K562 (cell line): ENCODE results near the gene VSX2. TPM values are rescaled to one million over a fixed set of nuclear protein-coding genes. Genes with fewer than 3 reads are reported as not detected.

Experiments used
- ATAC-seq: fragments of 200-7000 bp; cut with Tn5 transposase; 3 replicates; pipeline ENCODE4 v1.9.1; 2020; ENCODE audit warnings: moderate library complexity
- BruUV-seq: library from RNA; stranded (reverse); fragments of 400-500 nt; replicated peaks from 2 replicates; lab custom pipeline; 2021; lab: Mats Ljungman, UMichigan
- CTCF ChIA-PET: fragments of 300-600 bp; formaldehyde crosslinking; extraction: SDS; loops from one replicate; lab custom pipeline; 2021; ENCODE audit warnings: low intra/inter-chr PET ratio; lab: Yijun Ruan, JAX
- POLR2A ChIA-PET: fragments of 300-600, 350-650 bp; sonication (Branson Sonifier 250); formaldehyde crosslinking; extraction: SDS; loops from one replicate; lab custom pipeline; 2021; ENCODE audit warnings: antibody characterized with exemption, inconsistent platforms; lab: Yijun Ruan, JAX
- DNase-seq, 4 experiments: peaks; one replicate each; pipeline versions ENCODE4 v3.0.0 to v3.0.0-alpha.2; 2011 to 2018; ENCODE audit warnings: low spot score in 3 of 4, mixed read lengths in 3 of 4; ENCODE audit errors: extremely low read depth in 1 of 4
- FAIRE-seq: peaks from 2 replicates; lab custom pipeline; 2011; peaks lifted over from hg19 to GRCh38; lab: Jason Lieb, UNC
- H2AFZ ChIP-seq: 2 replicates; pipeline ENCODE4 v1.6.0; 2011; ENCODE audit warnings: low read depth, low read length, control low read depth, inconsistent platforms
- H3K27ac ChIP-seq: fragments of 200-600 bp; 3 replicates; pipeline ENCODE4 v1.8.0; 2011; ENCODE audit warnings: low read depth, mild to moderate bottlenecking, control low read depth, inconsistent platforms, low read length, moderate library complexity, mixed read lengths; ENCODE audit errors: extremely low read depth
- H3K27me3 ChIP-seq, 2 experiments: fragments of 300-600 bp in 1 of 2; 2 replicates in 1 of 2; 3 replicates in 1 of 2; pipeline versions ENCODE4 v1.6.0 to v1.8.0; 2011; ENCODE audit warnings: inconsistent platforms in 2 of 2, low read length in 2 of 2, mild to moderate bottlenecking in 1 of 2, mixed read lengths in 1 of 2, moderate library complexity in 1 of 2; ENCODE audit not compliant: control insufficient read depth in 2 of 2, insufficient read depth in 2 of 2
- H3K36me3 ChIP-seq: fragments of 300-600 bp; 3 replicates; pipeline ENCODE4 v1.8.0; 2011; ENCODE audit warnings: mild to moderate bottlenecking, low read length, inconsistent platforms; ENCODE audit not compliant: control insufficient read depth, insufficient read depth
- H3K4me1 ChIP-seq, 2 experiments: fragments of 200-600 bp in 1 of 2; replicated peaks in 1 of 2; 2 replicates in 1 of 2; 3 replicates in 1 of 2; pipeline versions ENCODE4 v1.5.1 to v1.8.0; 2011; ENCODE audit warnings: inconsistent platforms in 2 of 2, low read length in 2 of 2, mild to moderate bottlenecking in 1 of 2, mixed read lengths in 1 of 2, moderate library complexity in 1 of 2; ENCODE audit not compliant: control insufficient read depth in 2 of 2, insufficient read depth in 2 of 2
- H3K4me2 ChIP-seq: 2 replicates; pipeline ENCODE4 v1.6.1; 2011; ENCODE audit warnings: low read length, control low read depth, inconsistent platforms, mixed read lengths; ENCODE audit not compliant: insufficient read depth
- H3K4me3 ChIP-seq: fragments of 200-600 bp; sonication (generic), shearing (Covaris generic); 2 replicates; pipeline ENCODE4 v1.5.1; 2016; ENCODE audit warnings: control low read depth, inconsistent platforms
- H3K79me2 ChIP-seq: fragments of 200-600 bp; 3 replicates; pipeline ENCODE4 v1.8.0; 2011; ENCODE audit warnings: low read length, inconsistent platforms; ENCODE audit not compliant: control insufficient read depth, insufficient read depth
- H3K9ac ChIP-seq, 2 experiments: 2 replicates each; pipeline versions ENCODE4 v1.6.0 to v1.6.1; 2011; ENCODE audit warnings: low read depth in 2 of 2, low read length in 2 of 2, control low read depth in 1 of 2, inconsistent platforms in 1 of 2, mild to moderate bottlenecking in 1 of 2, mixed read lengths in 1 of 2; ENCODE audit not compliant: insufficient read depth in 1 of 2
- H3K9me1 ChIP-seq: one replicate; pipeline ENCODE4 v1.6.0; 2011; ENCODE audit warnings: inconsistent platforms, mild to moderate bottlenecking, low read length, moderate library complexity; ENCODE audit not compliant: control insufficient read depth, insufficient read depth
- H3K9me3 ChIP-seq: replicated peaks from 2 replicates; pipeline ENCODE4 v1.5.1; 2011; ENCODE audit warnings: low read depth, low read length, inconsistent platforms; ENCODE audit not compliant: control insufficient read depth, insufficient read depth
- H4K20me1 ChIP-seq: replicated peaks from 2 replicates; pipeline ENCODE4 v1.6.1; 2011; ENCODE audit warnings: low read length, inconsistent platforms, mixed read lengths; ENCODE audit not compliant: control insufficient read depth, insufficient read depth
- ARID1B ChIP-seq: fragments of 450-650 bp; IDR thresholded peaks from 2 replicates; pipeline ENCODE4 v1.6.1; 2016; ENCODE audit warnings: antibody characterized with exemption, mild to moderate bottlenecking, inconsistent platforms
- BACH1 ChIP-seq: fragments of 200-800 bp; sonication (Bioruptor generic); IDR thresholded peaks from 2 replicates; pipeline ENCODE4 v1.6.1; 2016; ENCODE audit warnings: missing genetic modification characterization, missing compliant biosample characterization
- CREB3L1 ChIP-seq: fragments of 450-650 bp; IDR thresholded peaks from 2 replicates; pipeline ENCODE4 v1.6.1; 2014; ENCODE audit warnings: low read depth, mild to moderate bottlenecking, moderate library complexity, borderline replicate concordance
- KDM5B ChIP-seq: fragments of 200-600 bp; sonication (generic); IDR thresholded peaks from 2 replicates; pipeline ENCODE4 v1.6.1; 2012; ENCODE audit warnings: low read depth, mild to moderate bottlenecking, moderate library complexity, low read length, control low read depth, inconsistent platforms; ENCODE audit not compliant: insufficient replicate concordance
- NBN ChIP-seq: fragments of 450-650 bp; IDR thresholded peaks from 2 replicates; pipeline ENCODE4 v1.6.1; 2016; ENCODE audit warnings: low read depth, mild to moderate bottlenecking
- STAT5B ChIP-seq: fragments of 250-450 bp; sonication (Bioruptor Pico); IDR thresholded peaks from 2 replicates; pipeline ENCODE4 v1.8.0; 2021; ENCODE audit warnings: mild to moderate bottlenecking, inconsistent platforms
- TBL1XR1 ChIP-seq, 2 experiments: IDR thresholded peaks; 2 replicates each; pipeline ENCODE4 v1.6.1; 2012; ENCODE audit warnings: improper control_type of control experiment in 2 of 2, low read length in 2 of 2, mild to moderate bottlenecking in 1 of 2
- TRIM25 ChIP-seq: fragments of 450-650 bp; IDR thresholded peaks from 2 replicates; pipeline ENCODE4 v1.7.0; 2016; ENCODE audit warnings: borderline replicate concordance
- YBX1 ChIP-seq: fragments of 450-650 bp; IDR thresholded peaks from 2 replicates; pipeline ENCODE4 v1.7.1; 2016; ENCODE audit warnings: mild to moderate bottlenecking
- ZEB2 ChIP-seq: fragments of 450-650 bp; IDR thresholded peaks from 2 replicates; pipeline ENCODE4 v1.6.1; 2016
- ZNF146 ChIP-seq: IDR thresholded peaks from one replicate; pipeline ENCODE4 v1.6.1; 2018; ENCODE audit warnings: missing compliant biosample characterization; ENCODE audit not compliant: unreplicated experiment
- ZNF232 ChIP-seq: sonication (generic); formaldehyde crosslinking; IDR thresholded peaks from 2 replicates; pipeline ENCODE4 v1.8.0; 2022; ENCODE audit warnings: mild to moderate bottlenecking, missing genetic modification reagents
- ZNF584 ChIP-seq: fragments of 200-800 bp; sonication (Bioruptor generic); IDR thresholded peaks from 2 replicates; pipeline ENCODE4 v1.6.1; 2016; ENCODE audit warnings: low read depth, mild to moderate bottlenecking, missing genetic modification characterization, missing compliant biosample characterization
- WGBS: fragments of 100-300 bp; shearing (Covaris generic); methylation state at CpG from one replicate; pipeline ENCODE4 v1.1.6; 2016; ENCODE audit warnings: low coverage, mixed read lengths; ENCODE audit not compliant: insufficient coverage; ENCODE audit errors: missing lambda C conversion rate; 5-methylcytosine and 5-hydroxymethylcytosine counted together
- in situ Hi-C: fragments of 300-500 bp; cut with MboI; formaldehyde crosslinking; loops from 4 replicates; pipeline ENCODE4 v1.15.0; 2018; ENCODE audit warnings: inconsistent platforms, mixed read lengths
- intact Hi-C: fragments of 100-400 bp; cut with micrococcal nuclease; formaldehyde crosslinking; loops from 2 replicates; pipeline ENCODE4 v1.14.2; 2022
- polyA plus RNA-seq, 8 experiments: library from polyadenylated mRNA; depleted of rRNA in 4 of 8; stranded (reverse) in 5 of 8; unstranded in 3 of 8; fragments of >200 nt; fragmentation: Nextera tagmentation in 2 of 8; fragmentation: Illumina TruSeq in 1 of 8; extraction: Ambion mirVana in 2 of 8; extraction: Trizol in 1 of 8; gene quantifications; 2 replicates each; pipeline versions ENCODE4 v1.2.1 to v1.2.3, GENCODE V29; 2011 to 2014; ENCODE audit warnings: inconsistent platforms in 1 of 8, missing spikeins in 1 of 8
- total RNA-seq, 7 experiments: library from RNA; depleted of rRNA in 6 of 7; stranded (reverse); fragments of >200 nt in 6 of 7; fragmentation: Illumina TruSeq in 2 of 7; extraction: Trizol in 2 of 7; gene quantifications; 2 replicates each; pipeline versions ENCODE4 v1.2.1 to v1.2.3, GENCODE V29; 2011 to 2021; ENCODE audit warnings: low replicate concordance in 1 of 7

The VSX2 gene
- total and polyA plus RNA-seq, 9 of the 15 experiments (the other 6 are each of a cell fraction or from before 2014, with no cell fraction given): 0.04 TPM; not detected in 8

DNA sequence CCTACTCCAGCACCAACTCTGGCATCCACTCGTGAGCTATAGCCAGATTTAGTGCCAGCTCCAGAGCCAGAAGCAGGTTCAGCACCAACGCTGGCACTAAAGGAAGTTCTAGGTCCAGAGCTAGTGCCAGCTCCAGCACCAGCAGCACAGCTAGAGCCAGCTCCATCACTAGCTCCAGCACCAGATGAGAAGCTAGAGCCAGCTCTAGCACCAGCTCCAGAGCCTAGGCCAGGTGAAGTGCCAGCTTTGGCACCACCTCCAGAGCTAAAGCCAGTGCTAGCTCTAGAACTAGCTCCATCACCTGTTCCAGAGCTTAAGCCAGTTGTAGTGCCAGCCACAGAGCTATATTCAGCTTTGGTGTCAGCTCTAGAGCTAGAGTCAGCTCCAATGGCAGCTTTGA is 38.8 kb downstream of the VSX2 start:
- ATAC-seq (no peak), DNase-seq (no peak), FAIRE-seq (no peak)
- Histone ChIP-seq H3K4me1 (peaks cover 0 to 3% of the 10 kb centered on the region in 2 experiments; a peak in 2 of 5 replicates), H3K27ac (no peak overlapping the region), H3K4me3 (no peak overlapping the region), H3K36me3 (no peaks in the 10 kb centered on the region), H3K79me2 (no peaks in the 10 kb centered on the region), H3K4me2 (no peak overlapping the region), H2AFZ (no peak overlapping the region), H4K20me1 (no peaks in the 10 kb centered on the region), H3K9ac (no peak overlapping the region), H3K9me1 (no peaks in the 10 kb centered on the region), H3K9me3 (no peaks in the 10 kb centered on the region), H3K27me3 (no peaks in the 10 kb centered on the region)
- CTCF ChIA-PET: no interaction called here
- POLR2A ChIA-PET: interaction anchor here (0.7 to 1.5 kb wide), 3 partner anchors 8 to 10 kb away, joined by 3 to 4 read pairs (median 3); no protein-coding TSS in a partner anchor
- intact Hi-C loops: no loop called here
- no peak for TF ChIP-seq TBL1XR1 (IDR thresholded peaks at IDR 0.05; ENCODE audit: low read length in 2 of 2)
- TF ChIP-seq CREB3L1: peak; percentile 21; the same call in 1 of the 2 replicates
- 0% methylated on average over 2 of the region's 2 CpGs for WGBS
- in situ Hi-C loops: no loop called here
- BruUV-seq: no TSS peak

DNA sequence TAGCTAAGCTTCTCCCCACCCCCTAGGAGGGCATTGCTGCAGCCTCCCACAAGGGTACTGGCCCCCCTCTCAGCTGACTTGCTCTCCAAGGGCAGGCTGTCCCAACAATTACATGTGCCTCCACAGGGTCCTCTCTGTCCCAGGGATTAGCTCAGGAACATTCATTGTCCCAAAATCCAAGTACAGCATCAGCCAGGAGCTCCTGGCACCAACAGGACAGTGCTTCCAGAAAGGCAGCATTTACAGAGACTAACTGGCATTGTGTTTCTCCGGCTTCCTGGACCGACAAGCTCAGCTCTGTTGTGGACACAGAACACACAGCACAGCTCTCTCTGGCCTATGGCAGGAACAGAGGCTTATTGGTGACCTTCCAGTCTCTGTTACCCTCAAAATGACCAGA is 41.8 kb downstream of the VSX2 start:
- no peaks in the 10 kb centered on the region for H4K20me1 ChIP-seq
- no TSS peak for BruUV-seq
- H3K79me2 ChIP-seq: no peaks in the 10 kb centered on the region
- no peaks in the 10 kb centered on the region for H3K4me1 ChIP-seq
- H3K4me2 ChIP-seq: no peak overlapping the region
- H3K36me3 ChIP-seq: peaks cover 5% of the 10 kb centered on the region; the same call in 1 of the 3 replicates
- H3K27ac ChIP-seq: no peak overlapping the region
- no peaks in the 10 kb centered on the region for H3K9me1 ChIP-seq
- ChIA-PET CTCF (no interaction called here), POLR2A (interaction anchor here (0.5 to 1.2 kb wide), 3 partner anchors 9 to 199 kb away, joined by 3 to 6 read pairs (median 3); partner anchors contain the start of gene ABCD4)
- DNase-seq (no peak), ATAC-seq (no peak), FAIRE-seq (no peak)
- no peaks in the 10 kb centered on the region for H3K9me3 ChIP-seq
- WGBS: 75% methylated on average over 2 of the region's 2 CpGs
- intact Hi-C loops: no loop called here
- no peaks in the 10 kb centered on the region for H3K27me3 ChIP-seq
- no peak overlapping the region for H3K9ac ChIP-seq
- in situ Hi-C loops: no loop called here
- no peak overlapping the region for H3K4me3 ChIP-seq
- TF ChIP-seq NBN: no peak
- TF ChIP-seq ARID1B: no peak
- no peak for TF ChIP-seq TRIM25
- TF ChIP-seq ZNF146: no peak
- no peak for TF ChIP-seq KDM5B
- TF ChIP-seq ZNF584 (CRISPR knock-in tag): no peak
- no peak for TF ChIP-seq STAT5B (CRISPR knock-in tag)
- no peak for TF ChIP-seq ZNF232 (CRISPR knock-in tag)
- no peak for TF ChIP-seq ZEB2
- TF ChIP-seq BACH1: no peak
- TF ChIP-seq YBX1: no peak
- no peak overlapping the region for H2AFZ ChIP-seq
